CD4-positive, alpha-beta T cell treated with Interleukin-1 beta for 1 hour (primary cell): ENCODE data around the gene TTBK2.
"Not testable (repeated sequence)": the region's sequence is repeated elsewhere in the genome, so short reads cannot be mapped to it uniquely, and the experiment has no call there.

Experiments
- DNase-seq, 2 donors: peaks; one replicate each; pipeline ENCODE4 v3.0.0-alpha.2; 2020 to 2022

TTBK2 gene

DNA sequence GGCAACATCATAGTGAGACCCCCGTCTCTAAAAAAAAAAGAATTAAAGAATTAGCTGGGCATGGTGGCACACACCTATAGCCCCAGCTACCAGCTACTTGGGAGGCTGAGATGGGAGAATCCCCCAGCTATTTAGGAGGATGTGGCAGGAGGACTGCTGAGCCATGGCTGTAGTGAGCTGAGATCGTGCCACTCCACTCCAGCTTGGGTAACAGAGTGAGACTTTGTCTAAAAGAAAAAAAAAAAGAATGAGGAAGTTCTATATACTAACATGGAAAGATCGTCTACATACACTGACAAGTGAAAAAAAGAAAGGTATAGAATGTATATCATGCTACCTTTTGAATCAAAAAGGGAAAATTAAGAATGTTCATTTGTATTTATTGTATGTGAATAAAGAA, 99.8 kb downstream of the TTBK2 start:
- DNase-seq, result no peak

- DNase-seq, result no peak
Observed at GRCh38 chr15:42819786-42820185, 100.8 kb downstream of the TTBK2 start.

DNA sequence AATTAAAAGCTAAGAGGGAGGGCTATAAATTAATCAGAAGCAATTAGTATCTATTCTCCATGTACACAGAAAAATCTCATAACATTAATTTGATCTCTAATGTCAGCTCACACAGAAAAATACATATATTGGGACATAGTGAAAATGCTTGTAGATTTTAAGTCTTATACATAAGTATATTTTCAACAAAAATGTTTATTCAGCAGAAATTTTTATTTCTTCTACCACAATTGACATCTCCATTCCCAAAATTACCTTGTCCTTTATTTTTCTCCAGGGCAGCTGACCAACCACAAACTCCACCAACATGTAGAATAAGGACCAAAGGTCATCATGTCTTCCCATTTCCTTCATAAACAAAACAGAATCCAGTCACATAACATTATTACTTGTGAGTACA, 109.1 kb downstream of the TTBK2 start:
- DNase-seq, result no peak

- no peak for DNase-seq
Observed at GRCh38 chr15:42808913-42809312, 111.7 kb downstream of the TTBK2 start.

DNA sequence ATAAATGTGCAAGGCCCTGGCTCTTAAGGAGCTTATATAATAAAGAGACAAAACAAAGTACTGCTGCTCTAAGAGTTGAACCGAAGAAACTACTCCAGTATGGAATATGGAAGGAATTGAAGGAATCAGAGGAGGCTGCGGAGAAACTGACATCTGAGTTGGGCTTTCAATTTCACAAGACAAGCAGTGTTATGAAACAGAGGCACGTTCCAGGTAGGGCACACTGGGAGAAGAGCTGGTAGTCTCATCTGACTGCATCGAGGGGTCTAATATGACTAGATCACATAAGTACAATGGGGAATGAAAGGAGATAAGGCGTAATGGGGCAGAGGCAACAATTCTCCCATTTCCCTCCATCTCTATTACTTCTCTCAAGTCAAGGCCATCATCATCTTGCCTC, 115.3 kb downstream of the TTBK2 start:
- no peak for DNase-seq

DNA sequence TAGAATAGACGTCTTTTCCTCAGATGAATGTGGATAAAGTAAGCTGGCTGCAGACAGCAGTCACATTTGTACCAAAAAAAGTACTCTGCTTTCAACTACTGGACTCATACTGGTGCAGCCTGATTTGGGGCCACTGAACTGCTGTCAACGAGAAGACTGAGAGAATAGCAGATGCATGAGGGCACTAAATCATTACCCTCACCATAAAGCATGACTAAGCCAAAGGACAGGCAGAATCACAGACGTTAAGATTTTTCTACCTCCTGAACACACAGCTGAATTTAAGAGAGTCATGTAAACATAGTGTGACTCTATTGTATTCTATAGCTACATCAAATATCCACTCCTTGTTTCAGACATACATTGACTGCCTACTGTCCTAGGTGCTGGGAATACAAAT, 115.8 kb downstream of the TTBK2 start:
- no peak for DNase-seq

GRCh38 chr15:42803436-42803835, 117.1 kb downstream of the TTBK2 start:
- DNase-seq, result no peak

DNA sequence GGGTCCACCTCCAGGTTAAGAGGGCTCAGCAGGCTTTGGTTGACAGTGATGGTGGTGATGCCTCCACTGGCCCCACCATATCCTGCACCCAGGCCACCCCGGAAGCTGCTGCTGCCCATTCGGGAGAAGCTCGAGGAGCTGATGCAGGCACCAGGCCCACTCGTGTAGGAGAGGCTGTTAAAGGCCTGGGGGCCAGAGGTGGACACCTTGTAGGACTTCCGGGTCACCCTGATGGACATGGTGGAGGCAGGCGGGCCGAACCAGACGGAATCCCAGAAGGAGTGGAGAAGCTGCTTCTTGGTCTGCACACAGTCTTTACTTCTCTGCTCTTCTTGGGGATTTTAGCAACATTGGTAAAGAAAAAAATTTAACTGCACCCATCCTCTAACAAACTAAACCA, 118.4 kb downstream of the TTBK2 start:
- DNase-seq, result no peak

- DNase-seq, result no peak
Observed at GRCh38 chr15:42800731-42801474, 119.7 kb downstream of the TTBK2 start.

DNA sequence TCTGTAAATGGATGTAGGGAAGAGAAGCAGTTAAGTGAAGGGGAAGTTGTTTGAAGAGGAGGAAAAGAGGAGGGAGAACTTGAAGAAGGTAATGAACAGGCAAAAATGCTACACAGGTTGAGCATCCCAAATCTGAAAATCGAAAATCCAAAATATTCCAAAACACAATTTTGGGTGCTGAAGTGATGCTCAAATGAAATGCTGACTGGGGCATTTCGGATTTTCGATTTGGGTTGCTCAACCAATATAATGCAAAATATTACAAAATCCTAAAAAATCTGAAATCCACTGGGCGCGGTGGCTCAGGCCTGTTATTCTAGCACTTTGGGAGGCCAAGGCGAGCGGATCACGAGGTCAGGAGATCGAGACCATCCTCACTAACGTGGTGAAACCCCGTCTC, 121.8 kb downstream of the TTBK2 start:
- no peak for DNase-seq

- no peak for DNase-seq
Observed at GRCh38 chr15:42796955-42797782, 123.4 kb downstream of the TTBK2 start.

DNA sequence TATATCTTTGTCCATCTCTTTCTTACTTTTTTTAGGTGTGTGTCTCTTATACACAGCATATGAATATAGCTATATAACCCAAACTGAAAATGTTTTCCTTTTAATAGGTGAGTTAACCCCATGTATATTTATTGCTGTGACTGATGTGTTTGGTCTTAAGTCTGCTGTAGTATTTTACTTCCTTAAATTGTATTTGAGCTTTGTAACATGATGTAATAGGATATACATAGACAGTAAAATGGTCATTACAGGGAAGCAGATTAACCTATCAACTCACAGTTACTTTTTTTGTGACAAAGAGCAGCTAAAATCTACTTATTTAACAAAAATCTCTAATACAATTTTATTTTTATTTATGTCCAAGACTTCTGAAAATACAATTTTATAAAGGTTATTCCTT, 131.9 kb downstream of the TTBK2 start:
- no peak for DNase-seq

DNA sequence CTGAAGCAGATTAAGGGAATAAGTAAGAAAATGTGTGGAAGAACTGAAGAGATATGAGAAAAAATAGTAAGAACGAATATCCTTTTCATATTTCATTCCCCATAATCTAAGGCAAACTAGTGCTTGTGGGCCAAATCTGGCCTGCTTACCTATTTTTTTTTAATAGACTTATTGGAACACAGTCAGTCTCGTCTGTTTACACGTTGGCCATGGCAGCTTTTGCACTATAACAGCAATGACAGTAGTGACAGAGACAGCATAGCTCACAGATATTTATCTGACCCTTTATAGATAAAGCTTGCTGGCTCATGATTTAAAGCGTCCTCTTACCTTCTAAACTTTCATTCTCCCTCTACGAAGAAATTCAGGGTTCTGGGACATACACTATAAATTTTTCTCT, 133.6 kb downstream of the TTBK2 start:
- no peak for DNase-seq

- no peak for DNase-seq
Observed at GRCh38 chr15:42785569-42785968, 135.0 kb downstream of the TTBK2 start.

- DNase-seq, result no peak
Observed at GRCh38 chr15:42784705-42785104, 135.9 kb downstream of the TTBK2 start.

GRCh38 chr15:42782716-42783115, 137.9 kb downstream of the TTBK2 start:
- no peak for DNase-seq

GRCh38 chr15:42775416-42775815, 145.2 kb downstream of the TTBK2 start:
- DNase-seq, result no peak

- no peak for DNase-seq
Observed at GRCh38 chr15:42772901-42773300, 147.7 kb downstream of the TTBK2 start.

DNA sequence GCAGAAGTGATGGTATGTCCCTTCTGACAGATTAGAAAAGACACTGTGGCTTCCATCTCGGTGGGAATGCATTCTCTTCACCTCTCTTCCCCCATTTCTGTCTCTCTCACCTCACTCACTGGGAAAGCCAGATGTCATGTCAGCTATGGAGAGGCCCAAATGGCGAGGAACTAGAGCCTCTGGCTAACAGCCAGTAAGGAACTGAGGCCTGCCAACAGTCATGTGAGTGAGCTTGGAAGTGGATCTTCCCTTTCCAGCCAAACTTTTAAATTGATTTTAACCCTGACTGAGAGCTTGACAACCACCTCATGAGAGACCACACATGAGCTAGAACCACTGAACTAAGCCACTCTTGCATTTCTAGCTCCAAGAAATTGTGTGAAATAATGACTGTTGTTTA, 148.4 kb downstream of the TTBK2 start:
- no peak for DNase-seq

DNA sequence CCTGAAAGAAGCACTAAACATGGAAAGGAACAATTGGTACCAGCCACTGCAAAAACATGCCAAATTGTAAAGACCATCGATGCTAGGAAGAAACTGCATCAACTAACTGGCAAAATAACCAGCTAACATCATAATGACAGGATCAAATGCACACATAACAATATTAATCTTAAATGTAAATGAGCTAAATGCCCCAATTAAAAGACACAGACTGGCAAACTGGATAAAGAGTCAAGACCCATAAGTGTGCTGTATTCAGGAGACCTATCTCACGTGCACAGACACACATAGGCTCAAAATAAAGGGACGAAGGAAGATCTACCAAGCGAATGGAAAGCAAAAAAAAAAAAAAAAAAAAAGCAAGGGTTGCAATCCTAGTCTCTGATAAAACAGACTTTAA, 154.5 kb downstream of the TTBK2 start:
- not testable (repeated sequence) for DNase-seq

DNA sequence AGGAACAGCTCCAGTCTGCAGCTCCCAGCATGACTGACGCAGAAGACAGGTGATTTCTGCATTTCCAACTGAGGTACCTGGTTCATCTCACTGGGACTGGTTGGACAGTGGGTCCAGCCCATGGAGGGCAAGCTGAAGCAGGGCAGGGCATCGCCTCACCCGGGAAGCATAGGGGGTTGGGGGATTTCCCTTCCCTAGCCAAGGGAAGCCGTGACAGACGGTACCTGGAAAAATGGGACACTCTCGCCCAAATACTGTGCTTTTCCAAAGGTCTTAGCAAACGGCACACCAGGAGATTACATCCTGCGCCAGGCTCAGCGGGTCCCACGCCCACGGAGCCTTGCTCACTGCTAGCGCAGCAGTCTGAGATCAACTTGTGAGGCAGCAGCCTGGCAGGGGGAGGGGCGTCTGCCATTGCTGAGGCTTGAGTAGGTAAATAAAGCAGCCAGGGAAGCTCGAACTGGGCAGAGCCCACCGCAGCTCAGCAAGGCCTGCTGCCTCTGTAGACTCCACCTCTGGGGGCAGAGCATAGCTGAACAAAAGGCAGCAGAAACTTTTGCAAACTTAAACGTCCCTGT, 156.3 kb downstream of the TTBK2 start:
- DNase-seq, result not testable (repeated sequence)

DNA sequence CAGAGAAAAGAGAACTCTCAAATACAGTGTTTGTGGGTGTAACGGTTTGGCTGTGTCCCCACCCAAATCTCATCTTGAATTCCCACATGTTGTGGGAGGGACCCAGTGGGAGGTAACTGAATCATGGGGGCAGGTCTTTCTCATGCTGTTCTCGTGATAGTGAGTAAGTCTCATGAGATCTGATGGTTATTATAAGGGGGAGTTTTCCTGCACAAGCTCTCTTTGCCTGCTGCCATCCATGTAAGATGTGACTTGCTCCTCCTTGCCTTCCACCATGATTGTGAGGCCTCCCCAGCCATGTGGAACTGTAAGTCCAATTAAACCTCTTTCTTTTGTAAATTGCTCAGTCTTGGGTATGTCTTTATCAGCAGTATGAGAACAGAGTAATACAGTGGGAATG, 158.8 kb downstream of the TTBK2 start:
- not testable (repeated sequence) for DNase-seq

GRCh38 chr15:42760759-42761158, 159.8 kb downstream of the TTBK2 start:
- DNase-seq, result no peak

- DNase-seq, result no peak
Observed at GRCh38 chr15:42759093-42759492, 161.5 kb downstream of the TTBK2 start.
